Ramos (cell line): Measurements from ENCODE around the gene CARHSP1.
"Not testable (repeated sequence)": the region's sequence is repeated elsewhere in the genome, so short reads cannot be mapped to it uniquely, and the experiment has no call there.

Experiments used
- in situ Hi-C: fragments of 300-500 bp; cut with MboI; formaldehyde crosslinking; loops from one replicate; pipeline ENCODE4 v1.14.3; 2022; ENCODE audit warnings: low sequenced_read_pairs; ENCODE audit not compliant: unreplicated experiment

The CARHSP1 gene

GRCh38 chr16:8837594-8837993 lies 31.2 kb downstream of the CARHSP1 start:
- in situ Hi-C loops: not testable (repeated sequence)

DNA sequence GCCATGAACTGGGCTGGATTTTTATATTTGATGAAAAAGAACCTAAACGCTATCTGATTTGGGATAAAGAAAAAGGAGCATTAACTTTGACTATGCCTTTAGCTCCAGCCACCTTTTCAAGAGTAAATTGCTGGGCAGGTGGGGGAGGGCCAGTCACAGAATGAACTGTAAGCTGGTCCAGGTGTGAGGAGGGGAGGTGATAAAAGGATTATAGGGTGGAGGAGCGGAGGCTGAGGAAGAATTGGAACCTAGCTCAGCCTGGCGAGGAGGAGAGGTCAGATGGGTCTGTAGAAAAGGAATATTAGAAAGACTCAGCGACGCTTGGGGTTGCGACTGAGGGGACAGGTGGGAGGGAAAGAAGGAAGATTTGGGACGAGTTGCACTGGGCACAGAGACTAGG lies 32.0 kb downstream of the CARHSP1 start:
- in situ Hi-C loops: not testable (repeated sequence)

DNA sequence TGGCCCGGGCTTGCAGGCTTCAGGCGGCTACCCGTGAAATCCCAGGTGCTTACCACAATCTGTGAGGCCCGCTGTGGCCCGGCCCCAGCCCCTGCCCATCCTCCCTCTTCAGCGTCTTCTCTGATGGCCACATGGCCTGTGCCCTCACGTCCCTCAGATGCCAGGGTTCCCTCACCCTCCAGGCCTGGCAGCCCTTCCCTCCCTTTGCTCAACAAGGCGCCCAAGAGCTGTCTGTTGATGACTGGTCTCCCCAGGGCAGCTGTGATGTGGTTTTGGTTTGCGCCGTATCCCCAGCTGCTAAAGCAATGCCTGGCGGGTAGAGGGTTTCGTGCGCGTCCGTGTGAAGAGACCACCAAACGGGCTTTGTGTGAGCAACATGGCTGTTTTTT lies 36.1 kb downstream of the CARHSP1 start:
- in situ Hi-C loops: no loop called here

DNA sequence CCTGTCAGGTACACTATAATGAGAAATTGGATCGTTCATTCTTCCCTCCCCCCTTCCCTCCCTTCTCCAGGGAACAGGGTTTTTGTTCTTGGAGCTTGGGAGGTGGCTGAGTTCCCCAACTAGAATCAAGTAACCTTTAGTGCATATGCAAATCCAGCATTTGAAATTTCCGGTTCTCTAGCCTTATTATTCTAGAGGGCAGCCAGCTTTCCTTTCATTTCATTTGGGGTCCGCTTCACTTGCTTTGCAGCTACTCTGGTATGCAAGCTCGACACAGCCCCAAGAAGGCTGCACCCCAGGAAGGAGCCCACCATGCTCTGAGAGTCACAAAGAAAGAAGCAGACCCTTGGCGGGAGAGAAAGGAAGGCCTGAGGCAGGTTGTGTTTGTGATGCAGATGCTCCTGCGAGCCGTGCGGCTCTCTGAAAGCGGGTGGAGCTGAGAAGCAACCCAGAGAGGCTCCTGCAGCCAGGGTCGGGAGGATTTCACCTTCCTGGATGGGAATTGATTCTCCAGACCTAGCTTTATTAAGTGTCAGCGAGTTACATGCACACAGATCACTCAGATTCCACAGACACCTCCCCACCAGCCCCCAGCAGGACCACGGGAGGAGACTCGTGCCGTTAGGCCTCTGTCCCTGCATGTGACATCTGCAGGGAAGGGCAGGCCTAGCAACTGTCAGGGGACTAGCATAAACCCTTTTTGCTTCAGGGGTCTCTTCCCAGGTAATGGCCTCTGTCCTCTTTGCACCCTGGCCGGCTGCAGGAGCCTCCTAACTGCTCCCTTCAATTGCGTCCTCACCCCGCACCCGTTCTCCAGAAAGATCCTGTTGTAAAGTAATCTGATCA lies 36.7 kb downstream of the CARHSP1 start:
- in situ Hi-C loops: no loop called here

DNA sequence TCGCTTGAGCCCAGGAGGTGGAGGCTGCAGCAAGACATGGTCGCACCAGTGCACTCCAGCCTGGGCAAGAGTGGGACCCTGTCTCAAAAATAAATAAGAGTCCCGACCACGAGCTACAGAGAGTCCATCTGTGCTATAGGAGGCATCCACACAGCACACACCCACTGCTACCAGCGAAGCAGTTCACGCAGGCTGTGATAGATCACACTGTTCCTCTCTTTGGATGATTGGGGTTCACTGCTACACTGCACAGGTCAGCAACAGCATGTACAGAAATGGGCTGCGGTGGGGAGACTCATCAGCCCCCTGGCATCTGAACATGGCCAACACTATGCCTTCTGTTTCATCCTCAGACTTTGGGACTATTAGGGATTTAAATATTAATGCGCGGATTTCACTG lies 37.4 kb downstream of the CARHSP1 start:
- in situ Hi-C loops: no loop called here

DNA sequence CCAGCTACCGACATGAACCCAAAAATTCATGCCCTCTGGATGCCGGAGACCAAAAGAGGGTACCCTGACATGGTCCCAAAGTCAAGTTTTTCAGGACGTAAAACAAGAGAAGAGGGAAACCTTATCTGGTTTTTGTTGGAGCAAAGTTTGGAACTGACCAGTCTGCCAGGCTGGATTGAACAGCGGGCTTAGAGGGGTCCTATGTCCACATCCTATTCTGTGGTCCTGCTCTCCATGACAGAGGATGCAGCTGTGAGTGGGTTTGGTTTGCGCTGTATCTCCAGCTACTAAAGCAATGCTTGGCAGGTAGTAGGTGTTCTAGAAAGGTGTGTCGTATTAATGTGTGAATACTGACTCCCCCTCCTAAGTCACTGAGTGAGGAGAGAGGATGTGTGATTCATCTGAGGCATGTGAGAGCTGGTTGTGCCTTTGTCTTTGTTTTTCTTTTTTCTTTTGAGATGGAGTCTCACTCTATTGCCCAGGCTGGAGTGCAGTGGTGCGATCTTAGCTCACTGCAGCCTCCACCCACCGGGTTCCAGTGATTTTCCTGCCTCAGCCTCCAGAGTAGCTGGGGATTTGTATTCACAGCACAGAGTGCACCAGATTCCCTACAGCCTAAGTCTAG lies 40.2 kb downstream of the CARHSP1 start:
- in situ Hi-C loops: no loop called here

GRCh38 chr16:8826278-8826879 lies 42.4 kb downstream of the CARHSP1 start:
- in situ Hi-C loops: no loop called here

- in situ Hi-C loops: no loop called here
These were observed 46.4 kb downstream of the CARHSP1 start for GRCh38 chr16:8822403-8822802.

- in situ Hi-C loops: no loop called here
These were observed 49.3 kb downstream of the CARHSP1 start for GRCh38 chr16:8819411-8820034.

- in situ Hi-C loops: no loop called here
These were observed 50.1 kb downstream of the CARHSP1 start for GRCh38 chr16:8818504-8819270.

- in situ Hi-C loops: no loop called here
These were observed 51.7 kb downstream of the CARHSP1 start for GRCh38 chr16:8816967-8817655.

GRCh38 chr16:8814095-8814806 lies 54.6 kb downstream of the CARHSP1 start:
- in situ Hi-C loops: no loop called here

DNA sequence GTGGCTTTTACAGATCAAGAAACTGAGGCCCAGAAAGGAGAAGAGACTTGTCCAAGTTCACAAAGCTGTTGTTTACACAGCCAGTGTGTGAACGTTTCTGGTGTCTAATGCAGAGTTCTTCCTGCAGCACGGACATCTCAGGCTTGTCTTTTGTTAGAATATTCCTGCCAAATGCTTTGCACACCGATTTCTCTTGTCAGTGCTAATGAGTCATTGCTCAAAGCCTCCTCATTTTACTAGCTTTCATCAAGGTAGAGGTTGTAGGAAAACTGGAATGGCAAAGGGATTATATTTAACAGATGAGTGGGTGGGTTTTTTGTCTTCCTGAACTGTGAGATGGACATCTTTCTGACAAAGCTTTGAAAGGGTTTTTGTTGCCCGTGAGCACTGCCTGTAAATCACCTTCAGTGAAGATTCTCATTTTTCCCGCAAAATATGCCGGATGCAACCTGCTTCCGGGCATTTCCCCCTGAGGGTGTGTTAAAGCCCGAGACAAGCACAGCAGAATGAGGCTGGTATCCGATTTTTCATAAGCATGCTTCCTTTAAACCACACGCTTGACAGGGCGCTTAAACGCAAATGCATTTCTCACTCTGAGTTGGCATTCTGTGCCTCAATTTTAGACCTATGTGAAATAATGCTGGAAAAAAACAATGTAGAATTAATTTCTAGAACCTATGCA lies 56.5 kb downstream of the CARHSP1 start:
- in situ Hi-C loops: no loop called here

DNA sequence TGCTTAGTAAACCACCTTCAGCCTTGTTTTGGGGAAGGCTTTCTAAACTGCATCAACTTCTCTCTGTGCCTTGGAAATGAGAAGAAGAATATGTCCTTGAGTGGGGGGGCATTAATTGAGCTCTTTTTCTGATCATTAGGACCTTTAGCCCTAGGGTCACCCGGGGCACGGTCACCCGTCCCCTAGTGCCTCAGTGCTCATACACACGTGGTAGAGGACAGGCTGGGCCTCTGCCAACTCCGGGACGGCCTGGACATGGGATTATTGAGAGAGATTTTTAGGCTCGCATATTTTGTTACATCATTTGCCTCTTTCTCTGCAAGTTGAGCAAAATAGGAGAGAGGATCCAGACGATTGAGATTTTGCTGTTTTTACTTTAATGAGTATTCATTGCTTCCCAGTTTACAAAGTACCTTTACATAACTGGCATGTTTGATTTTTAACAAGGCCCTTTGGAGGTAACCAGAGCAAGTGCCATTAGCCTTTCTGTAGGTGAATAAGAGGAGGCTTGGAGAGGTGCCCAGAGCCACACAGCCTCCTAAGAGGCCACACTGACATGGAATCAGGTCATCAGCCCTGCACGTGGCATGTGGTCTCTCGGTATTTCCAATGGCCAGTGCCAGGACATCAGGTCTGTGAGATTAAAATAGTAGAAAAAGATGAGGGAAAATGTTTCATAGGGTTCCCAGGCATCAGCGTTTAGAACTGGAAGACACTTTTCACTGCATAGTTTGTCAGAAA lies 60.0 kb downstream of the CARHSP1 start:
- in situ Hi-C loops: no loop called here

DNA sequence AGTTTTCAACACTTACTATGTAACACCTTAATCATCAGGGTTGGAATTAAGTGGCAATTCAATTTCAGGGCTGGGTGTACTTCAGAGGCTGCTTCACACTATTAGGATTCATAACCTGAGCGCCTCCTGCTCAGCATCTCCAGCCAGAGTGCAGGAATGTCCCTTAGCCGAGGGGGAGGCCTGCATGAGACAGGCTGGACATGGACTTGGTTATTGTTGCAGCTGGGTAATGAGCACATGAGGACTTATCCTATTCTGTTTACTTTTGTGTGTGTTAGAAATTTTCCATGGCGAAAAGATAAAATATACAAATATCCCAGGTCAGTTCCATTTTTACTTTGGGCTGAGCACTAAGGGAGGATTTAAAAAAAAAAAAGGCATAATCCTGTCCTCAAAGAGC lies 60.8 kb downstream of the CARHSP1 start:
- in situ Hi-C loops: no loop called here

GRCh38 chr16:8807189-8807588 lies 61.6 kb downstream of the CARHSP1 start:
- in situ Hi-C loops: no loop called here

GRCh38 chr16:8806272-8806983 lies 62.4 kb downstream of the CARHSP1 start:
- in situ Hi-C loops: no loop called here
